Stimulated activated CD4-positive, alpha-beta T cell treated with anti-CD3 and anti-CD28 coated beads, Interleukin-4, amount 100 ng/mL, for 48 hours (primary cell): Measurements from ENCODE around the gene RAG2.
"Not testable (repeated sequence)": the region's sequence is repeated elsewhere in the genome, so short reads cannot be mapped to it uniquely, and the experiment has no call there.

Source experiments
- DNase-seq, 2 donors: peaks; one replicate each; pipeline ENCODE4 v3.0.0-alpha.2; 2020; ENCODE audit warnings: low read depth in 2 of 2

The RAG2 gene

DNA sequence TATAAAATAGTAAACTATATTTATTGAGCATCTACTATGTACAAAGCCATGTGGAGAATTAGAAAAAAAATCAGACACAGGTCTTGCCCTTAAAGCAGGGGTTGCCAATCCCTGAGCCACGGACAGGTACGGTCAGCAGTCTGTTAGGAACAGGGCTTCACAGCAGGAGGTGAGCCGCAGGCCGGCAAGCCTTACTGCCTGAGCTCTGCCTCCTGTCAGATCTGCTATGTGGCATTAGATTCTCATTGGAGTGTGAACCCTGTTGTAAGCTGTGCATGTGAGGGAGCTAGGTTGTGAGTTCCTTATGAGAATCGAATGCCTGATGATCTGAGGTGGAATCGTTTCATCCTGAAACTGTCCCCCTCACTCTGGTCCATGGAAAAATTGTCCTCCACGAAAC lies 2.1 kb upstream of the RAG2 start:
- no peak for DNase-seq

DNA sequence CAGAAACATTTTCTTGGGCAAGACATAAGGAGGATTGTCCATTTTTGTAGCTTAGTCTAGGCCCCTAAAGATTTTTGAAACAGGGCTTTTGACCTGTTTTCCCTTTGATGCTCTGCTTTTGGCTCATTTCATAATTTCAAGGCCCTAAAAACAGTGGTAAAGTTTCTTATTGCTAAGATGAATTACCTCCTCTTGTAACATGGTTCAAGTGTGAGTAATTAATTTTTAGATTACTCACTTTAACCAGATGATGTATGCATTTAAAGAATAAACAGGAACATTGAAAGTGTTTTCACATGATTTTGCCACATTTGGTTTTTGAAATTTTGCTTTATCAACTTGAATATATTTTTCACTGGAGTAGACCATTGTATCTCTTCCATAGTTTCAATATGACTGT lies 1.2 kb downstream of the RAG2 start:
- no peak for DNase-seq

DNA sequence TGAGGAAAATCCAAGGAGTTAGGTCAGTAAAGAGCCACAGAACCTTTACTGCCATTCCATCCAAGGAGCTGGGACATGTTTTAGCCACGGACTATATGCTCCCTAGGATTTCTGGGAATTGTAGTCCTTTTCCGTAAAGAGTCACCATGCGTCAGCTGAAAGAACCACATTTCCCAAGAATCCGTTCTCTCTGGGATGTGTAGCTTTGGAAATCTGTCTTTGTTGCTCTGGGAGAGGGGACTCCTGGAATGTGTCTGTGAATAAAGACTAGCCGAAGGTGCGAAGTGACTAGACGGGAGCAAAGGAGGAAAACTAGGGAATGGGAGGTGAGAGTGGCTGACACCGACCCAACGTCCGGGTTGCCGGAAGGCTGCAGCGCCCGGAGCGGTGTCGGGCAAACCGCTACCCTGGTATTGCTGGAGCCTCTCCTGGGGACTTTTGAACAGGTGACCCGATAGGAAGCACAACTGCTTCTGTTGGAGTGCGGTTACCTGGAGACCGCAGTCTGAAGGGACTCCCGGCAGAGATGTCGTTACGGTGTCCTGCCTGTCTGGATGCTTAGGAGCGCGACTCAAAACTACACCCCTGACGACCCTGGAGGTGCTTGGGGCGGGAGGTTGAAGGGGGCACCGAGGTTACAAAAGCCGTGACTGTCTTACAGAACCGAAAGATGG lies 3.6 kb downstream of the RAG2 start, which contains the start of gene IFTAP:
IFTAP (plus strand) TSS at position 187 of the 674 bp plus-strand sequence. CDS start 15,602 bp downstream, outside the sequence.
- DNase-seq = peak in 1 of 2 donors; percentile 18

DNA sequence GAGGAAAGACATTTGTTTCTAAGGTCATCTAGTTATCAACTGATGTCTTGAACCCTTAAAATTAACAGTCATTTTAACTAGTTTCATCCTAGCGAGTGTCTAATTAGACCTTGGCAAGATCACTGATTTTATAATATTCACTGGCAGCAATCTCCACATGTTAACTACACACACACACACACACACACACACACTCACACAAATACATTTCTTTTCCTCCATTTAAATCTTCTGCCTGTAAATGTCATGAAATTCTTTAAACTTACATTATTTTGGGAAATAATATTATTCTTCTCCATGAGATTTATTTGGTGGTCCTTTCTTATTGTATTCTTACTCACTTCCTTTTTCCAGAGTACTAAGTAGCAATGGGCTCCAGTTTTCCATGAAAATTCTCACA lies 6.6 kb downstream of the RAG2 start:
- DNase-seq = no peak

DNA sequence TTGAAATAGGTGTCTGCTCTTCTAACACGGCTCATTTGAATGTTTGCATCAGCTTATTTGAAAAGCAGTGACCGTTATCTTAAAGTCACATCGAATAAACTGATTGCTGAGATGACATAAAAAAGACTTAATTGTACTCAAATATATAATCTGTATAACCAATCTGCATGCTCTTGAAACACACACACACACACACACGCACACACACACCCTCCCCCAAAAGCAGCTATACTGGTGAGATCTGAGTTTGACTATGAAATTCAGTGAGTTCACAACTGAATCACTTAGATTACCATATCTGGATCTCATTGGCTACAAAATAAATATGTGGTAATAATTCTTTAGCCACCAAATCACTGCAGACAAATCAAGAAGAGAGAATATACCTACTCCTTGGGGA lies 7.5 kb downstream of the RAG2 start:
- no peak for DNase-seq

DNA sequence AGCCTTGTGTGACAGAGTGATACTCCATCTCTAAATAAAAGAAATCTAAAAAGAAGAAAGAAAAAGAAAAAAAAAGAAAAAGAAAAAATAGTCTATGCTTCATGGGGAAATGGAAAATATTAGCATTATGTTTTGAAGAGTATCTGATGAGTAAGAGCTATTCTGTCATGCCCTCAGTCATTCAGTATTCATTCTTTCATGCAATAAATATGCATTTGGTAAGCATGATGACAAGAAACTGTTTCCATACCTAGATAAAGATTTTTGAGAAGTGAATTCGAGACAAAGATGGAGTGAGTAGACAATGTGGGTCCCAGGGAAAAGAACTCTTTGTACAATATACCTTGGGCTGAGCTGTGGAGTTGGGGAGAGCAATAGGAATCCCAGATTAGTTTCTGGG lies 9.9 kb downstream of the RAG2 start:
- DNase-seq = no peak

DNA sequence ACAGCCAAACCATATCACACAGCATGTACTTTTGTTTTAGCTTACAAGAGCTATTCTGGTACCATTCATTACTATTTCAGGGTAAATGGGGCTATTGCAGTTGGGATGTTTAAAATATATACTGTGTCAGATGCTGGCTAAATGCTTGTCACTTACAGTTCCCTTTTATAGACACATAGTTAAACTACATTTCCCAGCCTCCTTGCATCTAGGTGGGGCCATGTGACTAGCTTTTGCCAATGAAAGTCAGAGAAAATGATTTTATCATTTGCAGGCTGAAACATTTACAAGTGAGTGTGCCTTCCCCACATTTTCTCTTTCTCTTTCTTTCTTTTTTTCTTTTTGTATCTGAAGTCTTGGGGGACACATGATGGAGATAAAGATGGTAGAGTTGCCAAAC lies 11.5 kb downstream of the RAG2 start:
- DNase-seq = no peak

DNA sequence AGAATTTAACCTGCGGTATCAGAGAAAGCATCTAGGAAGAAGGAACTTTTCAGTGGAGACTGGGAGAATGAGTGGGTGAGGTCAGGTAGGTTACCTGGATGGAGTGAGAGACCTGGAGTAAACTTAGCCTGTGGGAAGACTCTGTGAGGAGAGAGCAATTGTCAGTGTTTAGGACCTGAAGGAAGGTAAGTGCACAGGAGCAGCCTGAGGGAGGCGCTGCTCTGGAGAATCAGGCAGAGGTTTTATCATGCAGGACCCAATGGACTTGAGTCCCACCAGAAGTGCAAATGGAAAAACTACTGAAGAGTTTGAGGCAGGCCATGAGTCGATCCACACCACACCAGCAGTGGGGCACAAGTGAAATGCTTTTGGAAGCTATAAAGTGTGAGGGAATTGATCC lies 14.4 kb downstream of the RAG2 start:
- no peak for DNase-seq

DNA sequence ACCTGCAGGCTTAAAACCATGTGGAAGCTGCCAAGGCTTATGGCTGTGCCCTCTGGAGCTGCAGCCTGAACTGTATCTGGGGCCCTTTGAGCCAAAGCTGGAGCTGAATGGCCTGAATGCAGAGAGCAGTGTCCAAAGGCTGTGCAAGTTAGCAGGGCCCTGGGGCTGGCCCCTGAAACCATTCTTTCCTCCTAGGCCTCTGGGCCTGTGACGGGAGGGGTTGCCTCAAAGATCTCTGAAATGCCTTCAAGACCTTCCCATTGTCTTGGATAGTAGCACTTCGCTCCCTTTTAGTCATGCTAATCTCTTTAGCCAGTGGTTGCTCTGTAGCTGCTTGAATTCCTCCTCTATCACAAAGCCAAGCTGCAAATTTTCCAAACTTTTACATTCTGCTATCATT lies 16.5 kb downstream of the RAG2 start:
- DNase-seq = no peak

DNA sequence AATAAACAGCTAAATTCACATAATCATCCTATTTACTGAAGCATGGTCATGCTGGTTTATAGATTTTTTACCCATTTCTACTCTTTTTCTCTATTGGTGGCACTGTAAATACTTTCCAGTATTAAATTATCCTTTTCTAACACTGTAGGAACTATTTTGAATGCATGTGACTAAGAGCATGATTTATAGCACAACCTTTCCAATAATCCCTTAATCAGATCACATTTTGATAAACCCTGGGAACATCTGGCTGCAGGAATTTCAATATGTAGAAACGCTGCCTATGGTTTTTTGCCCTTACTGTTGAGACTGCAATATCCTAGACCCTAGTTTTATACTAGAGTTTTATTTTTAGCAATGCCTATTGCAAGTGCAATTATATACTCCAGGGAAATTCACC lies 19.6 kb downstream of the RAG2 start:
- DNase-seq = no peak

DNA sequence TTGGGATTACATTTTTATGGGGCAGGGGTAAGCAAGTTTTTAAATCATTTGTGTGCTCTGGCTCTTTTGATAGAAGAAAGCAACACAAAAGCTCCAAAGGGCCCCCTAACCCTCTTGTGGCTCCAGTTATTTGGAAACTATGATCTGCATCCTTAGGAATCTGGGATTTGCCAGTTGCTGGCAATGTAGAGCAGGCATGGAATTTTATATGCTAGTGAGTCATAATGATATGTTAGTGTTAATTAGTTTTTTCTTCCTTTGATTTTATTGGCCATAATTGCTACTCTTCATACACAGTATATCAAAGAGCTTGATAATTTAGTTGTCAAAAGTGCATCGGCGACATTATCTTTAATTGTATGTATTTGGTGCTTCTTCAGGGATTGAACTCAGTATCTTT lies 20.2 kb downstream of the RAG2 start:
- no peak for DNase-seq

DNA sequence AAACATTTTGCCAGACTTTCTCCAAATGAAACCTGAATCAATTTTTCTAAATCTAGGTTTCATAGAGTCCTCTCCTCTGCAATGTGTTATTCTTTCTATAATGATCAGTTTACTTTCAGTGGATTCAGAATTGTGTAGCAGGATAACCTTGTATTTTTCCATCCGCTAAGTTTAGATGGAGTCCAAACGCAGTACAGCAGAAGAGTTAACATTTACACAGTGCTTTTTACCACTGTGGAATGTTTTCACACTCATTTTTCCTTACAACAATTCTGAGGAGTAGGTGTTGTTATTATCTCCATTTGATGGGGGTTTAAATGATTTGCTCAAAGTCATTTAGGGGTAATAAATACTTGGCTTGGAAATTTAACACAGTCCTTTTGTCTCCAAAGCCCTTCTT lies 20.7 kb downstream of the RAG2 start:
- no peak for DNase-seq

DNA sequence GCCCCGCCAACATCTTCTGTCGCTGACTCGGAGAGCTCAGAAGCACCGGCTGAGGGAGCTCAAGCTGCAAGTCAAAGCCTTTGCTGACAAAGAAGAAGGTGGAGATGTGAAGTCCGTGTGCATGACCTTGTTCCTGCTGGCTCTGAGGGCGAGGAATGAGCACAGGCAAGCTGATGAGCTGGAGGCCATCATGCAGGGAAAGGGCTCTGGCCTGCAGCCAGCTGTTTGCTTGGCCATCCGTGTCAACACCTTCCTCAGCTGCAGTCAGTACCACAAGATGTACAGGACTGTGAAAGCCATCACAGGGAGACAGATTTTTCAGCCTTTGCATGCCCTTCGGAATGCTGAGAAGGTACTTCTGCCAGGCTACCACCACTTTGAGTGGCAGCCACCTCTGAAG lies 23.6 kb downstream of the RAG2 start:
- DNase-seq = no peak

DNA sequence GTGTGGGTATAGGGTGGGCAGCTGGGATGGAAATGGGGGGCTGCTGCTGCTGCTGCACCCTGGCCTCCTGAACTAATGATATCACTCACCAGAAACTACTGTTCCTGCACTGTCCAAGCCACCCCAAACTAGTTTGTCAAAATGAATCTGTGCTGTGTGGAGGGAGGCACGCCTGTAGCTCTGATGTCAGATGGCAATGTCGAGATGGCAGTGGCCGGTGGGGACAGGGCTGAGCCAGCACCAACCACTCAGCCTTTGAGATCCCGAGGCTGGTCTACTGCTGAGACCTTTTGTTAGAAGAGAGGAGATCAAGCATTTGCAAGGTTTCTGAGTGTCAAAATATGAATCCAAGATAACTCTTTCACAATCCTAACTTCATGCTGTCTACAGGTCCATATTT lies 28.9 kb downstream of the RAG2 start:
- DNase-seq = no peak

DNA sequence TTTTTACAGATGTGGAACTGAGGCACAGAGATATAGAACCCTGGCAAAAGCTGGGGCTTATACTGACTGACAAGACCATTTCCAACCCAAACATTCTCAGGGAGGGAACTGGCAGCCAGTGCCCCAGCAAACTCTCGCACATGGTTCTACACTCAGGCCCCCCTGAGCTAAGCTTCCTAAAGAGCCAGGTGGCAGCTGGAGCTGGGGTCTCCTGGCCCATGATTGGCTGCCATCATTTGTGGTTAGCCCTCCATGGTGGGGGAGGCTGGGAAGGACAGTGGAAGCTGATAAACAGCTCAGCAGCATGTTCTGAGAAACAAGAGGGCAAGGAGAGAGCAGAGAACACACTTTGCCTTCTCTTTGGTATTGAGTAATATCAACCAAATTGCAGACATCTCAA lies 30.3 kb downstream of the RAG2 start, which contains the start of gene RAG1:
RAG1 (plus strand) TSS at position 314 of the 400 bp plus-strand sequence. CDS start 5,298 bp downstream, outside the sequence.
- no peak for DNase-seq

DNA sequence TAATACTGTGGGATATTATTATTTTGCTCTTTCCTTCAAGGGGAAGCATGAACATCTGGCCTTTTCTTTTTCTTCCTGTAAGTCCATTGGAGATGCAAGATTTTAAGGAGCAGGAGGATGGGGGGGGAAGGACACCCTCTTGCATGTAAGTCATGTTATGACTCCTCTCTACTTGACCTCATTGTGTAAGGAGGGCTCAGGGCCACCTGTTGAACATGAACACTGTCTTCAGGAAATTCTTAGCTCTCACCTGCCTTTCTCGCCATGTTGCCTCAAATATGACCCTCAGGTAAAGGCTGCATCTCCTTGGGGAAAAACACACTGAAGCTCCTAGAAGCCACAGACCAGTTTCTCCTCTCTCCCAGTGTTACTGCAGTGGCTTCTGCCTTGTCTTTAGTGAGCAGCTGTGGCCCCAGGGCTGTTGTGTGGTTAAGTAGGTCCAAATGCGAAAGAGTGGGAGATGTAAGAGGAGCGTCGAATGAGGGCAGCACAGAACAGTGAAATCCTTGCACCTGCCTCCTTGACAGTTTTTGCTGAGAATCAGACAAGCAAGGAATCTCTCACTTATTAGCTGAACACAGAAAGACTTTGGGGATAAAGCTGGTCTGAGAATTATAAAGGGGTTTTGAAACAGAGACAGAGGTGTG lies 31.5 kb downstream of the RAG2 start:
- no peak for DNase-seq

DNA sequence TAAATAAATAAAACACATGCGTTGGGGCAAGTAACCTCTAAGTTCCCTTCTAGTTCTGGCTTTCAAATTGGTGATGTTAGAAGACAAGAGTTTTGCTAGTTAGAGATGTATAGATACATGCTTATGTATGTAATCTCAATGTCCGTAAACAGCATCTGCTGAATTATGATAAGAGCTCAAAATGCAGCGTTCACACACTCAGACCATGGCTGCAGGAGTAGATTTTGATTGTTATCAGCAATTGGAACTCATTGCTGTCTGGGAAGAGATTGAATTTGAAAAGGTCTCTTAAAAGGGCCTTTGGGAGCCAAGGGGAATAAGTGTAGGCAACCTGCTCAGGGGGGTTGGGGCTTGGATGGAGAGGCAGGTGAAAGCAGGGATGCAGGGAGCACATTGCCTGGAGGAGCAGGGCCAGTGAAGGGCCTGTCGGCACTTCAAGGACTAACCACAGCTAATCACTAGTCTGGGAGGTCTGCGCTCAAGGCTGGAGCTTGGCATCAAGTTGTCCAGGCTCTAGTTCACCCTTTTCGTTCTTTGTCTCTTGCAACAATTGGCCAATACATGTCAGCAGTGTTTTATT lies 32.9 kb downstream of the RAG2 start:
- DNase-seq = no peak

DNA sequence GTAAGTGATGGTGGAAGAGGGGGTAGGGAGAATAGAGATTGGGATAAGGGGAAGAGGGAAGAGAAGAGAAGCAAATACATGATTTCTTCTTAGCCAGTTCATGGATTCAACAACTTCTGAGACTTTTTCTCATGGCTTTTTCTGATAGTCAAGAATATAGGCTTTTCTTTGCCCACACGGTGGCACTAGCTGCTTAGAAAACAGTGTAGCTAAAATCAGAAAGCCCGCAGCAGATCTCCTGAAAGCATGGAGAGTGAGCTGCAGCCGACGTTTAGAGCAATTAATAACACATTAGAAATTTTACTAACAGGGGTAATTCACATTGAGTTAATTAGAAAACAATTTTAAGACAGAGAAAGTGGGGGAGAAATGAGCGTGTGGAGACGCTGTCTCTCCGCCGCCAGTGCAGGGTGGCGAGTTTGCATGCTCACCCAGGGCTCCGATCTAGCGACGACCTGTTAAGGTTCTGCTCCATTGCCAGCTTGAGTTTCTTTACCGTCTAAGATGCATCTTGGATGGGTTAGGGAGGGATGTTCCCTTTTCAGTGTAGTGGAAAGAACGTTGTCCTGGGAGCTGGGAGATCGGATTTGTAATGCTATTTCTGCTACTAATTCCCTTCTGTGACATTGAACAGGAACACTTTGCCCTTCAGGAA lies 33.5 kb downstream of the RAG2 start:
- DNase-seq = peak; percentile 8 to 19

DNA sequence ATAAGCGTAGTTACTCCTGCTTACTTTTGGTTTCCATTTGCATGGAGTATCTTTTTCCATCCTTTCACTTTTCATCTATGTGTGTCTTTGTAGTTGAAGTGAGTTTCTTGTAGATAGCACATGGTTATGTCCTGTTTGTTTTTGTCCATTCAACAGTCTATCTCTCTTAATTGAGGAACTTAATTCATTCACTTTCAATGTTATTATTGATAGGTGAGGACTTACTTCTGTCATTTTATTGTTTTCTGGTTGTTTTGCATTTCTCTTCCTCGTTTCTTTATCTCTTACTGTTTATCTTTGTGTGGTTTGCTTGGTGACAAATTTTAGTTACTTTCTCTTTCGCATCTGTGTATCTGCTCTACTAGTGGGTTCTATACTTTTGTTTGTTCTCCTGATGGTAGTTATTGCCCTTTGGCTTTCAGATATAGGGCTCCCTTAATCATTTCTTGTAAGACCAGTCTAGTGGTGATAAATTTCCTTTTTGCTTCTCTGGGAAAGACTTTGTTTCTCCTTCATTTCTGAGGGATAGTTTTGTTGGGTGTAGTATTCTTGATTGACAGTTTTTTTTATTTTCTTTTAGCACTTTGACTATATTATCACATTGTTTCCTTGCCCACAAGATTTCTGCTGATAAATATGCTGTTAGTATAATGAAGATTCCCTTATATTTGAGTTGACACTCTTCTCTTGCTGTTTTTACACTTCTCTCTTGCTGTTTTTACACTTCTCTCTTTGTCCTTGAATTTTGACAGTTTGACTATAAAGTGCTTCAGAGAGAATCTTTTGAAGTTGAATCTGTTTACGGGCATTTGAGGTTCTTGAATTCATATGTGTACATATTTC lies 39.2 kb downstream of the RAG2 start:
- DNase-seq = no peak

DNA sequence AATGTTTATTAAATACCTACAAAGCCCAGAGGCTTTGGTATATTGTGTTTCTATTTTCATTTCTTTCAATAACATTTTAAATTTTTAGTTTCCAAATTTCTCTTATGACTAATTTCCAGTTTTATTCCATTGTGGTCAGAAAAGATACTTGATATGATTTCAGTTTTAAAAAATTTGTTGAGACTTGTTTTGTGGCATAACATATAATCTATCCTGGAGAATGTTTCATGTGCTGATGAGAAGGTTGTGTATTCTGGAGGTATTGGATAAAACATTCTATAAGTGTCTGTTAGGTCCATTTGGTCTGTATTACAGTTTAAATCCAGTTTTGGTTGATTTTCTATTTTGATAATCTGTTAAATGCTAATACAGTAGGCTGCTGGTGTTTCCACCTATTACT lies 40.0 kb downstream of the RAG2 start:
- DNase-seq = no peak

DNA sequence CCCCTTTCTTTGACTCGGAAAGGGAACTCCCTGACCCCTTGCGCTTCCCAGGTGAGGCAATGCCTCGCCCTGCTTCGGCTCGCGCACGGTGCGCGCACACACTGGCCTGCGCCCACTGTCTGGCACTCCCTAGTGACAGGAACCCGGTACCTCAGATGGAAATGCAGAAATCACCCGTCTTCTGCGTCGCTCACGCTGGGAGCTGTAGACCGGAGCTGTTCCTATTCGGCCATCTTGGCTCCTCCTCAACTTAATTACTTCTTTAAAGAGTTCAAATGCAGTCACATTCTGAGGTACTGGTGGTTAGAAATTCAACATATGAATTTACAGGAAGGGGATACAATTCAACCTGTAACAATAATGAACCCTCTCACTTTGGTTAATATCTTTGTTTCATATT lies 40.6 kb downstream of the RAG2 start:
- DNase-seq = not testable (repeated sequence)
